Suprapubic skin (tissue), 3 donors: ENCODE measurements around the gene MAP2K3.
"Not testable (repeated sequence)": the region's sequence is repeated elsewhere in the genome, so short reads cannot be mapped to it uniquely, and the experiment has no call there.

Experiments used
- CTCF ChIP-seq, 2 donors: fragments of 200-600 bp in 1 of 2; fragments of 450-650 bp in 1 of 2; sonication (generic) in 1 of 2; IDR thresholded peaks; one replicate each; pipeline ENCODE4 v1.5.1; 2016 to 2019; ENCODE audit warnings: antibody characterized with exemption in 2 of 2, mild to moderate bottlenecking in 1 of 2, moderate library complexity in 1 of 2
- POLR2AphosphoS5 ChIP-seq, 3 donors: sonication (generic); formaldehyde crosslinking; IDR thresholded peaks; one replicate each; pipeline ENCODE4 v1.6.1; 2017; ENCODE audit warnings: antibody characterized with exemption in 3 of 3

DNA sequence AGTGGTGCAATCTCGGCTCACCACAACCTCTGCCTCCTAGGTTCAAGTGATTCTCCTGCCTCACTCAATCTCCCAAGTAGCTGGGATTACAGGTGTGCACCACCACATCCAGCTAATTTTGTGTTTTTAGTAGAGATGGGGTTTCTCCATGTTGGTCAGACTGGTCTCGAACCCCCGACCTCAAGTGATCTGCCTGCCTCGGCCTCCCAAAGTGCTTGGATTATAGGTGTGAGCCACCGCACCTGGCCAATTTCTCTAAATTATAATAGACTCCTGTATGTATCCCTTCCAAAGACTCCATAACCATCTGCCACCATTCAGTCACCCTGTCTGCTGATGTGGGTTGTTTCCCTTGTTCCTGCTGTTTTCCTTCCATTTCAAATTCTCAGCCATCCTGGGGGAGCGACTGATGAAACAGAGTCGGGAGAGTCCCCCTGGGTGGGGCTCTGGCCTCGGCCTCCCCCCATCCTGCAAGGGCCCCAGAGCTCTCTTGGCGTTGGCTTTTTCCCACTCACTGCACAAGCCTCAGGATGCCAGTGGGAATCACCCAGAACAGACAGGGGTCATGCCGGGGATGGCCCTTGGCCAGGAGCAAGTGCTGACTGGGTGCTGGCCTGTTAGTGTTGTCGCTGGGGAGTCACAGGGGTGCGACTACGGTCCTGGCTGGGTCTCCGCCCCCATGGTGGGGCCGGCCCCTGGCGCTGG, 25.7 kb downstream of the MAP2K3 start:
- not testable (repeated sequence) for TF ChIP-seq CTCF, POLR2AphosphoS5 (IDR thresholded peaks at IDR 0.05)
